ENCODE measurements around the gene EDNRA.

DNA sequence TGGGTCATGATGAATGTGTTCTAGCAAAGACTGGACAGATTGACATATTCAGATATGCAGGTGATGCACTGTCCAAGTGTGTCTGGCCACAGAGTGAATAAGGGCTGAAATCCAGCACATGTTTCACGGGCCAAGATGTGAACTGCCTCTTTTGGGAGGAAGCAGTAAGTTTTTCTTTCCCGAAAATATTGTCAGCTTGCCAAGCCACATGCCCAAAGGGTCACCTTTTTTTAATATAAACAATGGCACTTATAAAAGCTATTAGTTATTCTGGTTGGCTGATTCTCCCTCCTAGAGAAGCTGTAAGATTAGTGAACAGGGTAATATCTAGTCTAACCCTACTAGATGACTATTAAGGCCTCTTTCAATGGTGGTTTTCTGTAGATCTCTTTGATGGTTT, 1.5 kb upstream of the EDNRA start:
- TF ChIP-seq, protein P1, sequence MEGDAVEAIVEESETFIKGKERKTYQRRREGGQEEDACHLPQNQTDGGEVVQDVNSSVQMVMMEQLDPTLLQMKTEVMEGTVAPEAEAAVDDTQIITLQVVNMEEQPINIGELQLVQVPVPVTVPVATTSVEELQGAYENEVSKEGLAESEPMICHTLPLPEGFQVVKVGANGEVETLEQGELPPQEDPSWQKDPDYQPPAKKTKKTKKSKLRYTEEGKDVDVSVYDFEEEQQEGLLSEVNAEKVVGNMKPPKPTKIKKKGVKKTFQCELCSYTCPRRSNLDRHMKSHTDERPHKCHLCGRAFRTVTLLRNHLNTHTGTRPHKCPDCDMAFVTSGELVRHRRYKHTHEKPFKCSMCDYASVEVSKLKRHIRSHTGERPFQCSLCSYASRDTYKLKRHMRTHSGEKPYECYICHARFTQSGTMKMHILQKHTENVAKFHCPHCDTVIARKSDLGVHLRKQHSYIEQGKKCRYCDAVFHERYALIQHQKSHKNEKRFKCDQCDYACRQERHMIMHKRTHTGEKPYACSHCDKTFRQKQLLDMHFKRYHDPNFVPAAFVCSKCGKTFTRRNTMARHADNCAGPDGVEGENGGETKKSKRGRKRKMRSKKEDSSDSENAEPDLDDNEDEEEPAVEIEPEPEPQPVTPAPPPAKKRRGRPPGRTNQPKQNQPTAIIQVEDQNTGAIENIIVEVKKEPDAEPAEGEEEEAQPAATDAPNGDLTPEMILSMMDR (conservative IDR thresholded peaks at IDR 0.05; ENCODE audit: low read length) = no peak
- TF ChIP-seq EZH2phosphoT487 (IDR thresholded peaks at IDR 0.05; ENCODE audit: borderline replicate concordance) = no peak

All from Loucy (cell line).